Prostate gland (tissue), 2 donors: Measurements from ENCODE around the gene IFT57.

Experiments used
- CTCF ChIP-seq, 4 experiments: fragments of 200-600 bp in 2 of 4; fragments of 450-650 bp in 2 of 4; sonication (generic) in 2 of 4; IDR thresholded peaks; 1 replicate in 3 of 4; 2 replicates in 1 of 4; pipeline ENCODE4 v1.5.1; 2016 to 2019; ENCODE audit warnings: antibody characterized with exemption in 4 of 4, mild to moderate bottlenecking in 2 of 4, moderate library complexity in 2 of 4
- POLR2A ChIP-seq: fragments of 450-650 bp; IDR thresholded peaks from one replicate; pipeline ENCODE4 v1.6.1; 2016; ENCODE audit warnings: antibody characterized with exemption, mild to moderate bottlenecking
- POLR2AphosphoS5 ChIP-seq: sonication (generic); formaldehyde crosslinking; IDR thresholded peaks from one replicate; pipeline ENCODE4 v1.6.1; 2017; ENCODE audit warnings: antibody characterized with exemption

- TF ChIP-seq POLR2A (no peak), CTCF (IDR thresholded peaks at IDR 0.05) (no peak), POLR2AphosphoS5 (no peak)
These were observed 92.0 kb downstream of the IFT57 start for GRCh38 chr3:108130236-108130635.
